Measurements from ENCODE around the gene DCHS1.

Gene DCHS1

DNA sequence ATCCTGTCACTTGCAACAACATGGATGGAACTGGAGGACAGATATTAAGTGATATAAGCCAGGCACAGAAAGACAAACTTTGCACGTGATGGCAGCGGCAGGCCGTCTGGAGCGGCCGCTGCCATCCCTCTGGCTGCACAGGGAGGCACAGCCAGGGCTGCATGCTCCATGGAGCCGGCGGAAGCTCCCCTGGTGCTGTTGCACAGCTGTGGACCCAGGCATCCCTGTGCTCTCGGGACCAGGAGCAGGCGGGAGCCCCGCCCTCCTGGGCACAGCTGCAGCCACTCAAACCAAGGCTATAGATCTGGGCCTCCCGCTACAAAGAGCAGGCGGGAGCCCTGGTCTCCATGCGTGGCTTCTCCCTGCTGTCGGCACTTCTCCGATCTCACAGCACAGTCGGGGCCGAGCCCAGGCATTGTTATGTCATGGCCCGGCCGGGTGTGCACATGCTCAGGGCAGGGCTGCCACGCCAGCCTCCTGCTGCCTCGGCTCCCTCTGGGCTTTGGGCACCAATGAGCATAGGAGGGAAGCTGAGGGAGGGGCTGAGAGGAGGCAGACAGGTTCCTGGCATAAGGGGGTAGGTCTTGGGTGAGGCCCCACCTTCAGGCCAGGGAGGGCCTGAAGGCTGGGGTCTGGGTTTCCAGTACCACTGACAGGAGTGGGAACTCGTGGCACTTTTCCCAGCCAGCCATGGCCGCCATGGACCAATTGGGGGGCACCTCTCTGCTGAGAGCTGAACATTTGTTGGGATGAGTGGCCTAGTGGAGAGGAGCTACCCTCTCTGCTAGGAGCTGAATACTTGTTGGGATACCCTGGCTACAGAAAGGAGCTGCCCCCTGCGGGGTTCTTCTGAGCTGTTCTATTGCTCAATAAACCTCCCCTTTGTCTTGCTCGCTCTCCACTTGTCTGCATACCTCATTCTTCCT, 68.9 kb downstream of the DCHS1 start:
- DNase-seq: no peak

DNA sequence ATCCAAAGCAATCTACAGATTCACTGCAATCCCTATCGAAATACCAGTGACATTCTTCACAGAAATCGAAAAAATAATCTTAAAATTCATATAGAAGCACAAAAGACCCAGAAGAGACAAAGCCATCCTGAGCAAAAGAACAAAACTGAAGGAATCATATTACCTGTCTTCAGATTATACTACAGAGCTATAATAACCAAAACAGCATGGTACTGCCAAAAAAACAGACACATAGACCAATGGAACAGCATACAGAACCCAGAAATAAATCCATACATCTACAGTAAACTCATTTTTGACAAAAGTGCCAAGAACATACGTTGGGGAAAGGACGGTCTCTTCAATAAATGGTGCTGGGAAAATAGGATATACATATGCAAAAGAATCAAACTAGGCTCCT, 71.1 kb downstream of the DCHS1 start:
- DNase-seq: no peak

DNA sequence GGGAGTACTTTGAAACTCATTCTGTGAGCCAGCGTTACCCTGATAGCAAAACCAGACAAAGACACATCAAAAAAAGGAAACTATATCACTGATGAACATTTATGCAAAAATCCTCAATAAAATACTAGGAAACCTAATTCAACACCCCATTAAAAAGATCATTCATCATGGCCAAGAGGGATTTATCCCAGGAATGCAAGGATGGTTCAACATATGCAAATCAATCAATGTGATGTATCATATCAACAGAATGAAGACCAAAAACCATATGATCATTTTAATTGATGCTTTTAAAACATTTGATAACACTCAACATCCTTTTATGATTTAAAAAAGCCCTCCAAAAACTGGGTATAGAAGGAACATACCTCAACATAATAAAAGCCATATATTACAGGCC, 72.0 kb downstream of the DCHS1 start:
- no peak for DNase-seq

DNA sequence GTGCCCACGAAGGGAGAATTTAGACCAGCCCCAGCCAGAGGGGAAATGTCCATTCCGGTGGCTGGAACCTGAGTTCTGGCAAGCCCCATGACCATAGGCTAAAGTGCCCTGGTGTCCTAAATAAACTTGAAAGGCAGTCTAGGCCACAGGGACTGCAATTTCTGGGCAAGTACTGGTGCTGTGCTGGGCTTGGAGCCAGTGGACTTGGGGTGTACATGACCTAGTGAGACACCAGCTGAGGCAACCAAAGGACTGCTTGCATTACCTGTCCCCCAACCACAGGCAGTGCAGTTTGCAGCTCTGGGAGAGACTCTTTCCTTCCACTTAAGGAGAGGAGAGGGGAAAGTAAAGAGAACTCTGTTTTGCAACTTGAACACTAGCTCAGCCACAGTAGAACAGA, 75.9 kb downstream of the DCHS1 start:
- DNase-seq: no peak

DNA sequence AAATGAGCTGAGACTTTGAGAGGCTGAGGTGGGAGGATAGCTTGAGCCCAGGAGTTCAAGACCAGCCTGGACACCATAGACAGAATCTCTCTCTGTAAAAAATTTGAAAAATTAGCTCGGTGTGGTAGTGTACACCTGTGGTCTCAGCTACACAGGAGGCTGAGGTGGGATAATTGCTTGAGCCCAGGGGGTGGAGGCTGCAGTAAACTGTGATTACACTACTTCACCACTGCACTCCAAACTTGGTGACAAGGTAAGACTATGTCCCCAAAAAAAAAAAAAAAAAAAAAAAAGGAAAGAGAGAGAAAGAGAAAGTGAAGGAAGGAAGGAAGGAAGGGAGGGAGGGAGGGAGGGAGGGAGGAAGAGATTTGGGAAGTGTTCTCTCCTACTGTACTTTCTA, 77.5 kb downstream of the DCHS1 start:
- no peak for DNase-seq

DNA sequence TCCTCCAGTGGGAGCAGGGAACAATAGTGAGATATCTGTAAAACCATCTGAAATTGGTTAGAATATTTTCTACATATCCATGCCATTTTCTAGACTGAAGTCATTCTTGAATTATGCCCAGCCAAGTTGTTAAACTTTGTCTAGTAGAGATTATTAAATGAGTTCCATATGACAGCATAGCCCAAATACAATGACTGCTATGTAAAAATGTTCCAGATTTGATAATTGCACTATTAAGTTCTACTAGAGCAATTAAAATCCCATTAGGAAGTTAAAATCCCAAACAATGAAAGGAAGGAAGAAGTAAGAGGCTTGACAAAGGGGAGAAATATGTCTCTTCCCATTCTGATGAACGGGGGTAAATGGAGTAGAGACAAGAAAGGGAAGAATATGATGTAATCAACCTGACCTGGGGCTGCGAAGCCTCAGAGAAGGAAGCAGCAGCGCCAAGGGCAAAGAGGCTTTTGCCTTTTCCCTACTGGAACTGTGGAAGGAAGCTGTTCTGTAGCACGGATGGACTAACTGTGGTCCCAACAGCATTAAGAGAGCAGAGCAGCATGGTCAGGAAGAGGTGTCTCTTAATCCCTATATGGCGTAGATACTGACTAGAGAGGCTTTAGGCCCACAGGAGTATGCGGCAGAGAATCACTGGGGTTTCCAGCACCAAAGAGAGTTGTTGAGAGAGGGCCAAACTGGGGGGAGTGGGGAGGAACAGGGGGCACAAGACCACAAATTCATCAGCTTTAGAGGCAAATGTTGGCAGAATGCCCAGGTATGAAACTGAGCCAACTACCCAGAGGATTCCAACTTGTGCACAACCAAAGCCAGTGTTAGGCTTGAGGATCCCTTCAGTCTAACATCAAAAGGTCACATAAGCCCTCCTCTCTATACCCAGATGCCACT, 78.9 kb downstream of the DCHS1 start:
- DNase-seq: no peak

DNA sequence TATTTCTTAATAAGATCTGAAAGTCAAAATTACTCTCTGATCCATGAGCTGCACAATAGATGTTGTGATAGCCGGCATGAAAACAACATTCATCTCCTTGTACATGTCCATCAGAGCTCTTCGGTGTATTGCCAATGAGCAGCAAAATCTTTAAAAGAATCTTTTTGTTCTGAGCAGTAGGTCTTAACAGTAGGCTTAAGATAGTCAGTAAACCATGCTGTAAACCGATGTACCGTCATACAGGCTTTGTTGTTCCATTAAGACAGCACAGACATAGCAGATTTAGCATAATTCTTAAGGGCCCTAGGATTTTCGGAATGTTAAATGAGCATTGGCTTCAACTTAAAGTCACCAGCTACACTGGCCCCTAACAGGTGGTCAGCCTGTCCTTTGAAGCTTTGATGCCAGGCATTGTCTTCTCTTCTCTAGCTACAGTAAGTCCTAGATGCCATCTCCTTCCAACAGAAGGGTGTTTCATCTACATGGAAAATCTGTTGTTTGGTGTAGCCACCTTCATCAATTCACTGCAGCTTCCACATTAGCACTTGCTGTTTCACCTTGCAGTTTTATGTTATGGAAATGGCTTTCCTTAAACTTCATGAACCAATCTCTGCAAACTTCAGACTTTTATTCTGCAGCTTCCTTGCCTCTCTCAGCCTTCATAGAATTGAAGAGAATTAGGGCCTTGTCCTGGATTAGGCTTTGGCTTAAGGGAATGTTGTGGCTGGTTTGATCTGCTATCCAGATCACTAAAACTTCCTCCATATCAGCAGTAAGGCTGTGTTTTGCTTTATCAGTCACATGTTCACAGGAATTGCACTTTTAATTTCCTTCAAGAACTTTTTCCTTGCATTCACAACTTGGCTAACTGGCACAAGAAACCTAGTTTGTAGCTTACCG, 80.5 kb downstream of the DCHS1 start:
- DNase-seq: no peak

DNA sequence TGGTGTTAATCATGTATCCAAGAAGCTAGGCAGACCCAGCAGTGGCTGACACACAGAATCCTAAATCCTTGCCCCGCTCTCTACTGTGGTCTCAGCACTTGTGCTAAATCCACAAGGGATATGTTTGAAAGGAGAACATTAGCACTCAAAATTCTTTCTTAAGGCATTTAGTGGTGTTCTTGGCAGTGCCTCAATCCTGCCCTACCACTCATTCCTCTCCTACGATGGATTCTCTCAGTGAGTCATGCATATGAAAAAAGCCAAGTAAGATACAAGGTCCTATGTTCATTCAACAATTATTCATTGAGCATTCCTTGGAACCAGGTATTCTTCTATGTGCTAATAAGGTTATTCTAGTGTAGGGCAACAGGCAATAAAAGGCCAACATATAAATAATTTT, 83.4 kb downstream of the DCHS1 start:
- no peak for DNase-seq

DNA sequence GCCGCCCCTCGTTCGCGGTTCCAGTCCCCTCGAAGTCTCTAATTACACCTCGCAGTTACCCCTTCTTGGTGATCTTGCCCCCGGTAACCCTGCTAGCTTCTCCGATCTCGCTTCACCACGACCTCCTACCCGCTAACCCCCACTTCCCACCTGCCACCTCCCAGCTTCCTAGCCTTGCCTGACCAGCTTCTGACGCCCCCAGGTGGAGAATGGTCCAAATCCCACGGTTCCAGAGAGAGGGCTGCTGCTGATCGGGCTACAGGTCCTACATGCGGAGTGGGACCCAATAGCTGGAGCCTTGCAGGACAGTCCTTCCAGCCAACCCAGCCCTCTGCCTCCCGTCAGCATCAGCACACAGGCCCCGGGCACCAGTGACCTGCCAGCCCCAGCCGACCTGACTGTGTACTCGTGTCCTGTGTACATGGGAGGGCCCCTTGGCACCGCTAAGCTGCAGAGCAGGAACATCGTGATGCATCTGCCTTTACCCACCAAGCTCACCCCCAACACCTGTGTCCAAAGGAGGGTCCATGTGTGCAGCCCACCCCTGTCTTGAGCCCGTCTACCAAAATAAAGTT, 84.1 kb downstream of the DCHS1 start:
- DNase-seq: no peak

Data from NCI-H1930 (cell line).